ENCODE results near the gene N4BP2L2.
"Not testable (repeated sequence)": the region's sequence is repeated elsewhere in the genome, so short reads cannot be mapped to it uniquely, and the experiment has no call there.

N4BP2L2 gene

DNA sequence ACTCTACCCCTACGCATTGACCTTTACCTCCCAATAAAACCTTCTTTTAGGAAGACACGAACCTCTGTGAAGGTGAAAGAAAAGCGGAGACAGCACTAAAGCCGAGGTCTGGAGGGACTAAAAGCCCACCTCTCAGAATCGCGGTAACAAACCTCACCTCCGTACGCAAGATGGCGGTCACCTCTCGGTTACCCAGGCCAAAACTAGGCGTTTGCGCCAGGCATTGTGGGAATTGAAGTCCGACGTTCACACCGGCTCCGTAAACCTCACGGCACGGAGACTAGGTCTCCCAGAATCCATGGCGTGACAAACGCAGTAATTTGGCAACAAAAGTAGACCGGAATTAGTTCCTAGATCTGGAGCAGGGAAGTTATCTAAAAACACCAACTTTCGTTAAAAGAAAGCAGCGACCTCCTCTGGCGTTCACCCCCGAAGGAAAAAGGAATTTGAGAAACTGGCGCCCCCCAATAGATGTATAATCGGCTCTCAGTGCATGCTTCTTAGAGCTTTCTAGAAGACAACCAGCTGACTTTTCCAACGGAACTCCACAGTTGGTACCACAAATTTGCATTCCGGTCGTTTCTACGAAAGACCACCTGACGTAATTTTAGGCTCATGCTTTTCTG, at the start of gene N4BP2L2:
N4BP2L2 (minus strand) TSS at position 175 of the 626 bp plus-strand sequence. CDS start 1,768 bp downstream, outside the sequence.
- peak; percentile 95 to 97 for DNase-seq

DNA sequence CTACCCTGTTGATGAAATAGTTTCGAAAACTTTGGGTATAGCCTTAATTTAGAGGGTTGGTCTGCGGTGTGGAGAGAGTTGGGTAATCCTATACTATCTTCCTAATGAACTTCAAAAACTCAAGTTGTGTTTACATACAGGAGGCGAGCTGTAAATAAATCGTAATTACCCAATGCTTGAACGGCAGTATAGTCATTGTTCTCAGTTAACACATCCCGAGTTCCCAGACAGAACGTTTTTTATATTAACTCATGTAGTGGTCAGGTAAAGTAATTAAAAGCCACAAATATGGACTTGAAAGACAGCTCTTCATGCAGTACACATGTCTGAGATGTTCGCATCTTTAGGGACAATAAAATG, 49.2 kb upstream of the N4BP2L2 start:
- no peak for DNase-seq

DNA sequence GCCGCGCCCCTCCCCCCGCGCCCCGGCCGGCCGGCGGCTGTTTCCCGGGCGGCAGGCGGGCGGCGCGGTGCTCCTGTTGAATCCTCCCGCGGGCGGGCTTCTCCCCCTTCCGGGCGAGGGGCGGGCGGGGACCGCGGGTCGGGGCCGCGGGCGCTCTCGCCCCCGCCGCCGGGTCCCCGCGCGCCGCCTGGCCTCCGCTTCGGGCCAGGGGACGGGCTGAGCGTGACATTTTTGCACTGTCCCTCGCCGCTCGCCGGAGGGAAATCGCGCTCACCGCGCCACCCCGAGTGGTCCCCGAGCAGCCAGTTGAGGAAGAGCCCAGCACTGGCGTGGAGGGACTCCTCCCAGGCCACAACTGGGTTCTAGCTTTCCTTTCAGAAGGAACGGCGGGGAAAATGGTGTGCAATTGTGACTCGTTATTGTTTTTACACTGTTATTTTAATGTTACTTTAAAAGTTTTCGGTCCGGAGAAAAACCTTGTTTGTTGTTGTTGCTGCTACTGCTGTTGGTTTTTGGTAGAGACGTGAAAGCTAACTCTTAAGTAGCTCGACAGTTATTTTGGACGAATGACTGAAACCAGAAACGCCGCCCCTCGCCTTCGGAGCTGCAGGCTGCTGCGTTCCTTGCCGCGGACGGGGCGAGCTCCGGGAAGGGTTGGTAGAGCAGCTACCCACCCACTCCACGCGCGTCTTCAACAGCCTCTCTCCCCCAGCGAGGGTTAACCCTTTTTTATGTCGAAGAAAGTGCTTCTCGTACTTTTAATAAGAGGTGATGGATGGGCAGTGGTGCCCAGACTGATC, 48.6 kb upstream of the N4BP2L2 start:
- DNase-seq: peak; percentile 59 to 62

DNA sequence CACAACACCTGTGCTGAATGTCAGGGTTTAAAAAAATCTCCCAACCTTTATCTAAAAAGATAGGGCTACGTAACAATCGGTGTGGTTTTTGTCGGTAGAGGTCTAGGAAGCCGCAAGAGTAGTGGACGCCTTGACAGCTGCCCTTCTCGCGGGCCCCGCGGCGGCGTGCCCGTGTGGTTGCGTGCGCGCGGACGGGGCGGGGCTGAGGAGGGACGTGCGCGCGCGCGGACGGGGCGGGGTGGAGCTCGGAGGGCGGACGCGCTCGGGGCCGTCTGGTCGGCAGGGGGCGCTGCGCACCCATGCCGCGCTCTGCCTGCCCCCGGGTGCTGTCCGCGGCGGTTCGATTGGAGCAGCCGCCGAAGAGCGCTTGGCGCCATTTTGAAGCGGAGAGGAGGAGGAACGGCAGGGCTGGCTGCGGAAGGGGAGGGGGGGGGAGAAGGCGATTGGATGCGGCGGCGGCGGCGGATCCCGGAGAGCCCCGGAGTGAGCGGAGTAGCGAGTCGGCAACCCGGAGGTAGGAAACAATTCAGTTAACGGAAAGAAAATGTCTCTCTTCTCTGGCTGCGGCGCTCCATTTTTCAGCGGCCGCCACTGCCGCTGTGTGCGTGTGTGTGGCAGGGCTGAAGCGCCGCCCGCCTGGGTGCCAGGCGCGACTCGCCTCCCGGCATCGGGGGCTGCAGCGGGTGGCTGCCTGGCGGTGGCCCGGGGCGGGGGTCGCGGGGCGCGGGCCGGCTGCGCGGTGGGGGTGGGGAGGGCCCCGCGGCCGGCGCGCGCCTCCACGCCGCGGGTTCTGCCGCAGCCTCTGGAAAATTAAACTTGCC, 47.7 kb upstream of the N4BP2L2 start, which contains the start of gene PDS5B:
PDS5B (plus strand) TSS at position 373 of the 821 bp plus-strand sequence. CDS start 62,321 bp downstream, outside the sequence.
- peak; percentile 87 to 94 for DNase-seq

DNA sequence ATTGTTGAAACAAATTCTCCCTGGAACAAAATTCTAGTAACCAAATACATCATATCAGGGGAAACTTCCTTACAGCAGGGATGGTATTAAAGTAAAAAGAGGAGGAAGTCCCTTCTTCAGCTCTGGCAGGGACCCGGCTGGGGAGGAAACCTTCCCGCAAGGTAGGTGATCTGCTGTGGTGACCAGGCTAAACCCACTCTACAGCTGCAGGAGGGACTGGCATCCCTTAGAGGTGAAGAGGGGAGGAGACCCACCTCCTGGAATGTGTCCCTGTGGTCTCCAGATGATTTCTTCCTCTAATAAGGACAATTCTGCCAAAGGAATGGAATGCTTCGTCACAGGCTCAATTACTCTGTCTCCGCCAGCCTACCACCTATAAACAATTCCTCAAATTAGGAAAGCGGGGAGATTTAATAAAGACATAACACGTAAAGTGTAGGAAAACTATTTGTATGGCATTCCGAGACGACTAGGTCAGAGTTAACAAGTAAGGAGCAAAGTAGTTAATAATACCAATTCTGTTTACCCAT, 47.0 kb upstream of the N4BP2L2 start:
- DNase-seq: peak in 1 of 2 experiments; percentile 2

DNA sequence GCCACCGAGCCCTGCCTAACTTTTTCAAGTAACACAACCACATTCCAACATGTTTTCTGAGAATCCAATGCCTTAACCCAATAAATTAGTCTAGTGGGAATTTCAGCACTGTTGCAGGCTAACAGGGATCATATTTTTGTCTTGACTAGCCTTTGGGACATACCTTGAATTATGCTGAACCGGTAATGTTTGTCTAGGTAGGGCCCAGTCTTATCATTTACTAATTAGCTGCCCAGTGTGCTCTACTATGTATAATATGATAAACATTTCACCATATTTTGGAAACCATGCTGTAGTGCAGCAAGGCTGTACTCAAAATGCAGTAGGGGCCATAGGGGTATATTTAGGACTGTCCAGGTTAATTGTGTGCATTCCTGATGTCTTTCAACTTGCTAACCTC, 44.4 kb upstream of the N4BP2L2 start:
- no peak for DNase-seq

DNA sequence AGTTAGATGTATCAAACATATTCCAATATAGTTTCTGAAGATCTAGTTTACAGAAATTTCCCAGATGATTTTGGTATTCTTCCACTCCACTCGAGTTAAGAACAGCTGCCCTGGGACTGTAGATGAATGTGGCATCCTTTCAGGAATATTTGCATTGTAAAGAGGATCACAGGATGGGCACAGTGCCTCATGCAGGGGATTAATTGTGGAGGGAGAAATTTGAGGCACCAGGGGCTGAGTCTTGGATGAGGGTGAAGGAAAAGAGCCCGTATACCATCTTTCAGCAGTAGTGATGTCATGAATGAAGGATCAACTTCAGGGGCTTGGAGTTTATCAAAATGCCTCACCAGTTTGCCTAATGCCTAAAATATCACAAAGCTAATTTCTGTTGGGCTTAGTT, 43.7 kb upstream of the N4BP2L2 start:
- DNase-seq: no peak

DNA sequence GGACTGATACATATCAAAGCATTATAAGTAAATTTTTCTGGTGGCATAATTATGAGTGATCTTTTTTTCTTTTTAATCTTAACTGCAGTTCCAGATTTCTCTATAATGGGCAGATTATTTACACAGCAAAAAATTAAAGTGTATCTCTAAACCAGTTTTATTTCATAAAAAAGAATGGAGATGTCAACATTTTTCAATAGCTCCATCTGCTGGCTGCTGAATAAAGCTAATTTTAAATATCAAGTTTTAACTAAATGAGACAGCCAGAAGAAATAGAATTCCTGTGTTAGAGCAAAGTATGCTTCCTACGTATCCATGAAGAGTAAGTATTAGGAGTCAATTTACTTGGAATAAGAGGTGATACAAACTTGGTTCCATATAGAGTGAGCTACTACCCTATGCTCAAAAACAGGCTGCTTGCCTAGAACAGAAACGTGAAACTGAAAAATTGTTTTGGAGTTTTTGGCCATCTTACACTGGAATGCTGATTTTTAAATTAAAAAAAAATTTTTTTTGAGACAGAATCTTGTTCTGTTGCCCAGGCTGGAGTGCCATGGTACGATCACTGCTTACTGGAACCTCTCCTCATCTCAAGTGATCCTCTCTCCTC, 42.7 kb upstream of the N4BP2L2 start:
- peak in 1 of 2 experiments; percentile 7 for DNase-seq

DNA sequence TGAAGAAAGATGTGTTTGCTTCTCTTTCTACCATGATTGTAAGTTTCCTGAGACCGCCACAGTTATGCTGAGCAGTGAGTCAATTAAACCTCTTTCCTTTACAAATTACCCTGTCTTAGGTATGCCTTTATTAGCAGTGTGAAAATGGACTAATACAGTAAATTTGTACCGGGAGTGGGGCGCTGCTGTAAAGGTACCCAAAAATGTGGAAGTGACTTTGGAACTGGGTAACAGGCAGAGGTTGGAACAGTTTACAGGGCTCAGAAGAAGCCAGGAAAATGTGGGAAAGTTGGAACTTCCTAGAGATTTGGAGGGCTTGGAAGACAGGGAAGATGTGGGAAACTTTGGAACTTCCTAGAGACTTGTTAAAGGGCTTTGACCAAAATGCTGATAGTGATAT, 38.4 kb upstream of the N4BP2L2 start:
- DNase-seq: no peak

DNA sequence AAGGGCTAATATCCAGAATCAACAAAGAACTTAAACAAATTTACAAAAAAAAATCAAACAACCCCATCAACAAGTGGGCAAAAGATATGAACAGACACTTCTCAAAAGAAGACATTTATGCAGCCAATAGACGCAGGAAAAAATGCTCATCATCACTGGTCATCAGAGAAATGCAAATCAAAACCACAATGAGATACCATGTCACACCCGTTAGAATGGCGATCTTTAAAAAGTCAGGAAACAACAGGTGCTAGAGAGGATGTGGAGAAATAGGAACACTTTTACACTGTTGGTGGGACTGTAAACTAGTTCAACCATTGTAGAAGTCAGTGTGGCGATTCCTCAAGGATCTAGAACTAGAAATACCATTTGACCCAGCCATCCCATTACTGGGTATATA, 37.1 kb upstream of the N4BP2L2 start:
- DNase-seq: not testable (repeated sequence)

DNA sequence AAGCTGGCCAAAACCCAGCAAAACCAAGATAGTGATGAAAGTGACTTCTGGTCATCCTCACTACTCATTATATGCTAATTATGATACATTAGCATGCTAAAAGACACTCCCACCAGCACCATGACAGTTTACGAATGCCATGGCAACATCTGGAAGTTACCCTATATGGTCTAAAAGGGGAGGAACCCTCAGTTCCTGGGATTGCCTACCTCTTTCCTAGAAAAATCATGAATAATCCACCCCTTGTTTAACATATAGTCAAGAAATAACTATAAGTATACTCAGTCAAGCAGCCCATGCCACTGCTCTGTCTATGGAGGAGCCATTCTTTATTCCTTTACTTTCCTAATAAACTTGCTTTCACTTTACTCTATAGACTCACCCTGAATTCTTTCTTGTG, 22.2 kb upstream of the N4BP2L2 start:
- DNase-seq: not testable (repeated sequence)

DNA sequence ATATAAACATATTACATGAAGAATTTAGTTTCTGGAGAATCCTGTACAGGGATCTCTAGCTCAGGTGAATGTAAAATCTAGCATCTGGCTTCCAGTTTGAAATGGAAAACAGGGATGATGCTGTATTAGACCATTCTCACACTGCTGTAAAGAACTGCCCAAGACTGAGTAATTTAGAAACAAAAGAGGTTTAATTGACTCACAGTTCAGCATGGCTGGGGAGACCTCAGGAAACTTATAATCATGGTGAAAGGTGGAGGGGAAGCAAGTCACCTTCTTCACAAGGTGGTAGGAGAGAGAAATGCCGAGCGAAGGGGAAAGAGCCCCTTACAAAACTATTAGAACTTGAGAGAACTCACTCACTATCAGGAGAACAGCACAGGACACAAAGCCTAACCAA, 17.0 kb upstream of the N4BP2L2 start:
- no peak for DNase-seq

DNA sequence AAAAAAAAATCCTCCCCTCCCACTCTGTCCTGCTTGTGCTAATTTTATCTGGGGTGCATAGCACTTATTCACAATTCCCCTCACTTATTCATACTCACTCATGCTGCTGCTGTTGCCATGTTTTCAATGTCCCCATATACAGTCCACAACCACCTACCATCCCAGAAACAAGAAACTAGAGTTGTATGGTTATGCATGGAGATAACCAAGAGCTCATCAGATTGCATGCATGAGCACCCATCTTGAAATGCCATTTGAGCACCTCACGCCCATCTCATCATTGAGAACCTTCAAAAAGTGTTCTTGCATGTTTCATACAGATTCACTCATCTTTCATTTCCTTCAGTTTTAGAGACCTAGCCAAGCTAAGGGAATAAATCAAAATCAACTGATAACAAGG, 15.1 kb upstream of the N4BP2L2 start:
- no peak for DNase-seq

DNA sequence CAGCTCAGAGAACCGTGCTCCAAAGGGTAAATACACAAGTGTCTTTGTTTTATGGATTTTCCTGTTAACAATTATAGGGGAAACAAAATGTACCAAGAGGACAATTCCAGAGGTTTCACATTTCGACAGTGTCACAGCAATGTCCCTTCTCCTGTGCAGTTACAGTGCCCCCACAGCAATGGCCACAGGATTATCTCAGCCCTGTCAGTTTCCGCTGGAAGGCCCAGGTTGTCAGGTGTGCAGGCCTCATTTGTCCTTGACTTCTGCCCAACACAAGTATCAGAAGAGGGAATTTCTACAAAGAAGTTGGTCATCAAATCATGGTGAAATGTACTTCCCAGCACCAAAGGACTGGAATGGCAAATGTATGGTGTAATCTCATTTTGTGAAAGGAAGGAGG, 11.2 kb upstream of the N4BP2L2 start:
- DNase-seq: no peak

DNA sequence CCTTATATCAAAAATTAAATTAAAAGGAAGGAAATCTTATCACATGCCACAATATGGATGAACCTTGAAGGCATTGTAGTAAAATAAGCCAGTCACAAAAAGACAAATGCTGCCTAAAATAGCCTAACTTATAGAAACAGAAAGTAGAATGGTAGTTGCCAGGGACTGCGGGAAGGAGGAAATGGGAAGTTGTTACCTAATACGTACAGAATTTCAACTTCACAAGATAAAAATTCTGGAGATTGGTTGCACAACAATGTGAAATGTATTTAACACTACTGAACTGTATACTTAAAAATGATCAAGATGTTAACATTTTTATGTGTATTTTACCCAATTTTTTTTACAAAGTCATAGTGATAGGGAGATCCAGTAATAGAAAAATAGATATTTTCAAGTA, 10.2 kb upstream of the N4BP2L2 start:
- DNase-seq: no peak

DNA sequence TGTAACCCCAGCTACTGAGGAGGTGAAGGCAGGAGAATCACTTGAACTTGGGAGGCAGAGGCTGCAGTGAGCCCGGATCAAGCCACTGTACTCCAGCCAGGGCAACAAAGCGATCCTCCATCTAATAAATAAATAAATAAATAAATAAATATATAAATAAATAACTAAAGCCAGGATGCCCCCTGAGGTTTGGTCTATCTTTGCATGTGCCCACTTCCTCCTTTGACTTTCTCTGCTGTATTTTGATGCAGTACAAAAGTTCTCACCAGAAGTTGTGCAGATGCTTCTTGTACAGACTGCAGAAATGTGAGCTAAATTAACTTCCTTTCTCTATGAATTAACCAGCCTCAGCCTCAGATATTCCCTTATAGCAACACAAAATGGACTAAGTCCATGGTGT, 6.5 kb upstream of the N4BP2L2 start:
- DNase-seq: no peak

DNA sequence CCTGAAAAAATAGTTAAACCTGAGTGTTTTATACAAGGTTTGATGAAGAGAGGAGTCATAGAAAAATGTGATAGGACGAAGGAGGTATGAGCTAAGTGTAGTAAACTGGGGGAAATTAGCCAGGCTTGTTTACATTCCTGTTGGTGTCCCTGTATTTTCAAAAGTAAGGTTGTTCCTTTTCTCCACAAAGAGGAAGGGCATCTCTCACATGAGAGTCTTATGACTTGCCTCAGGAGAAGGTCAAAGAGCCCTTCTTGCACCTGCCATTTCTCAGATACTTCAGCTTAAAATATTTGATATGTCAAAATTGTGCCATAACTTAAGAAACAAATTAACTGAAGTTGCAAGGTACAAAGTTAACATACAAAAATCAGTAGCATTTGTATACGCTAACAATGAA, 3.6 kb upstream of the N4BP2L2 start:
- no peak for DNase-seq

DNA sequence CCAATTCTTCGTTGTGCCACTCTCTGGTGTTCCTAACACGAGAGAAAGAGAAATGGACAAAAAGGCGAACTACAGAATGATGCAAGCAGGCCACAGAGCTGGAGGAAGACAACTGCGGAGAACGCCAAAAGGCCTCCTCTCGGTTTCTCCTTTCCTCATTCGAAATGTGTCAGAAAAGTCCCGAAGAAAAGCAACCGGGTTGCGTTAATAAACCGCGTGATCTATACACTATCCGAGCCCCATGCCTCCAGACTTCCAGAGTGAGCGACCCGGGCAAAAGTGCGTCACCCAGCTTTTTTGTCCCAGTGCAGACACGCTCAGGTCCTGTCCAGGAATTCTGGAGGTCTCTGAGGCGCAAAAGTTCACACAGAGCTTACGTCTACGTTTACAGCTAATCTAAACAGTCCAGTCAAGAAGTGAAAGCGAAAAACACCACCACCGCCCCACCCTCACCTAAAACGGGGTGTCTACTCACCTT, 413 bp downstream of the N4BP2L2 start:
- peak; percentile 10 to 31 for DNase-seq

DNA sequence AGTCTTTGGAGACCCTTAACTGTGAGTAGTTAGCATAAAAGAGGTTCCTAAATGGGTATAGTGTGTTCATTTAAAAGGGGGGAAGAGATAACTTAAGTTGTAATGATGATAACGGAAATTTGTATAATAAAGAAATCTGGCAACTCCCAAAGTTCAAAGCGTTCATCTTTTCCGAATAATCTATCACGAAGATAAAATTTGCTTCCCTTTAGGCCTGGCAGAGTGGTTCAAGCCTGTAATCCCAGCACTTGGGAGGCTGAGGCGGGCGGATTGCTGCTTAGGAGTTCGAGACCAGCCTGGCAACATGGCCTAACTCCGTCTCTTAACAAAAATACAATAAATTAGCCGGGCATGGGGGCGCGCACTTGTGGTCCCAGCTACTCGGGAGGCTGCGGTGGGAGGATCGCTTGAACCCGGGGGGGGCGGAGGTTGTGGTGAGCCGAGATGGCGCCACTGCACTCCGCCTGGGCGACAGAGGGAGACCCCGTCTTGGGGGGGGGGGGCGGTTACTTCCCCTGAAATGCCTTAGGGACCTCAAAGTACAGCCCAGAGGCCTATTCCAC, 934 bp downstream of the N4BP2L2 start:
- no peak for DNase-seq

DNA sequence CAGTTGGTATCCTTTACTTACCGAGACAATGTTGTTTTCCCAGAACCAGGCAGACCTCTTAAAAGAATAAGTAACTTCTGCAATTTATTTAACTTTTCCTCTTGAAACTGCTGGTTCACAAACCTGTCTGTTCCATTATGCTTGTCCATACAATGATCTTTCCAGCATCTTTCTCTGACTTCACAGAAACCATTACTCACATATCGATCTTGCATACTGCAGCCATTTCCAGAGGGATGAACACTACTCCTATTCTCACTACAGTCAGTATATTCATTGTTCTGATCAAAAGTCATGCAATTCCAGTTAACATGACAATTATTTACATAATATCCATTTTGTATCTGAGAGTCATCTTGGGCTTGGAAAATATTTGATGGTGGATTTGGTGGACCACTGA, 2.8 kb downstream of the N4BP2L2 start:
- no peak for DNase-seq

DNA sequence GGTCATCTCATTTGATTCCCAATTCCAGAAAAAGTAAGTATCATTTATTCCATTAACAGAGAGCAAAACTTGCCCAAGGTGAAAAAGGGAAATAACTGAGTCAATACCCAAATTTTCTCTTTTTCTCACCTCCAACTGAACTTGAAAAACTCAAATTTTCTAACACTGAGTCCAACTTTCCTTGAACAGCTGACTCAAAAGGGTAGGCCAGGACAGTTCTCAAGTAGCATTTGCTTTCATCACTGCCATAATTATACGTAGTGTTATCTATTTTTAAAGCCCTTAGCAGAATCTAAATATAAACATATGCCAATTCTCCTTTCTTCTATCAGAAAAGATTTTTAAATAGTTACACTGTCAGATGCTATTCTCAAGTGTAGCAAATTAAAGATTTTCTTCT, 3.5 kb downstream of the N4BP2L2 start:
- no peak for DNase-seq

DNA sequence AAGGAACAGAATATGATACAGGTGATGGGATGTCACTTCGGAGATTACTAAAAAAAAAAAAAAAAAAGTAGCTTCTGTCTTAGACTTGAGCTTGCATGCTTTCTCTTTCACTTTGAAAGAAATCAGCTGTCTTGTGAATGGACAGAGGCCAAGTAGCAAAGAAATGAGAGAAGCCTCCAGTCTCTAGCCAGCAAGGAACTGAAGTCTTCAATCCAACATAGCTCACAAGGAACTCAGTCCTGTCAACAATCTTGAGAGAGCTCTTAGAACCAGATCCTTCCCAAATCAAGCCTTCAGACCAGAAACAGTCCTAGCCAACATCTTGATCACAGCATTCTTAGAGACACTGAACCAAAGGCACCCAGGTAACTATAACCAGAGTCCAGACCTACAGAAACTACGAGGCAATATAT, 7.7 kb downstream of the N4BP2L2 start:
- DNase-seq: no peak
